Measurements from ENCODE around the gene C20orf204.

C20orf204 gene

GRCh38 chr20:64056889-64057627 is 21.1 kb downstream of the C20orf204 start:
- DNase-seq (ENCODE audit: low read depth) = no peak

DNA sequence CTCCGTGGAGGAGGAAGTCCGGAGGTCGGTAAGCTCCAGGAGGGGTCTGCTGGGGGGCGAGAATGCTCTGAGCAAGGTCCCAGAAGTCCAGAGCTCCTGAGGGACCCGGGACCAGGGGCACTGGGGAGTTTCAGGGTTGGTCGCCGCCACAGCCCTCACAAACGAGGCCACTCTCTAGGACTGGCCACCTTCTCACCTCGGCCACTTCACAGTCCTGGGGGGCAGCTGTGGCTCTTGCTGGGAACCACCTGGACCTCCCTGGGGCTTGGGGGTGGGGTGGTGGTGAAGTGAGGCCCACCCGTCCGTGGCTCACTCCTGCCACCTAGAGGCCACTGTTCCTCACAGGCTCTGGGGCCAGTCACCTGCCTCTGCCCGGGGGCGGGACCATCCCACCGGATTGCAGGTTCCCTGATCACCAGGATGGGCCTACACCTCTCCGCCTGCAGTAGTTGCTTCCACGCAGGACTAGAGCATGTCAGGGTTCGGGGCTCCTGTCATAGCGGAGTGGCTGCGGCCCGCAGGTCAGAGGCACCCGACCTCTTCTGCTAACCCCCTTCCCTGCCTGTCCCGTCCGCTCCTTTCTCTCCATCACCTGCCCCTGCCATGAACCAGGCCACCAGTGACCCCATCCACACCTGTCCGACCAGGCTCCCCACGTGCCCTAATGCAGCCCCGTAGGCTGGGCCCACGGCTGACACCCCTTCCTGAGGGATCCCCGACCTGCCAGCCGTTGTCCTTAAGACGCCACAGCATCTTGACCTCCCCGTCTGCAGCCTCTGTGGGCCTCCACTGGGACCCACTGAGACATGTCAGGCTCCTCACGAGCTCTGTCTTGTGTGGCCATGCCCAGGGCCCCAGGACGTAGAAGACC is 21.9 kb downstream of the C20orf204 start:
- peak; percentile 62 for DNase-seq (ENCODE audit: low read depth)

DNA sequence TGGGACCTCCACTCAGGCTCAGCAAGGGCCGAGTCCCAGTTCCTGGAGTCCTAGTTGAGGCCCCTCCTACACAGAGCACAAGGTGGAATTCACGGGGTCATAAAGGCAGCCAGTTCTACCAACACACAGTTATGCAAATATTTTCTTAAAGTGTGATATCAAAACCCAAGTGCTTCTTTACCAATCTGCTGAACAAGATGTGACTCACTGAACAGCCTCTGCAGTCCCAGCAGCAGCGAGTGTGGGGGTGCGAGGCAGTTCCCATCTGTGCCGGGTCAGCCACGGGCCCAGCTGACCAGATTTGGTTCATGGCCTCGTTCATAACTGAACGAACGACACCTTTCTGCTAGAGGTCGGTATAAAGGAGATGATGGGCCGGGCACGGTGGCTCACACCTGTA is 22.6 kb downstream of the C20orf204 start:
- DNase-seq (ENCODE audit: low read depth) = no peak

GRCh38 chr20:64062276-64062595 is 26.3 kb downstream of the C20orf204 start:
- DNase-seq (ENCODE audit: low read depth) = no peak

- DNase-seq (ENCODE audit: low read depth) = peak; percentile 88
Measured at GRCh38 chr20:64062596-64063388, 26.8 kb downstream of the C20orf204 start, which contains the start of gene TCEA2. Gene TCEA2, plus strand, starts transcription at chr20:64063198. Its CDS starts 115 bp downstream, at chr20:64063313.

DNA sequence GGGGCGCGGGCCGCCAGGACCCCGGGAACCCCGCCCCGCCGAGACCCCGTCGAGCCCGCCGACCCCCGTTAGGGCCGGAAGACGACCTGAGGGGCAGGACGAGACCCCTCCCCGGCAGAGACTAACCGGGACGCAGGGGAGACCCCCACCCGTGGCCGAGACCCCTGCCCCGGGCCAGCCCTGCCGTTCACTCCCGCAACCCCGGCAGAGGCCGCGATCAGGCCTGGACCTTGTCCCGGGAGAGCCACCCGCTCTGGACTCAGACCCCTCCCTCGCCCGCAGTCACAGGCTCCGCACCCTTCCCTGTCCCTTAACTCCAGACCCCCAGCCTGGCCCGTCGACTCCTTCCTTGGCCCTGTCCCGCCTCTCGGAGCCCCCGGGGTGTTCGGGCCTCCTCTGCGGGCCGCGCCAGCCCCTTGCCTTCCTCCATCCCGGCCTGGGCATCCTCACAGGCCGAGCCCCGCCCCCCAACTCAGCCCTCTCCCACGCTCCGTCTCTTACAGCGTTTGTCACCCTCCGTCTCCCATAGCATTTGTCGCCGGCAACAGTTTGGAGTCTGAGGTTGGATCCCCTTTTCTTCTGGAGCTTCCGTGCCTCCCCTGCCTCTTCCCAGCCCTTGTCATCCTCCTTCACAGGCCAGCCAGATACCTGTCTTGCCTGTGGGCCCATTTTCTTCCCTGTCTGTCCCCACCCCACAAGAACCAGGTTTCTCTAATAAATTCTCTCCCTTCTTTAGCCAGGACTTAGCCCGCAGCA is 27.6 kb downstream of the C20orf204 start:
- DNase-seq (ENCODE audit: low read depth) = no peak

DNA sequence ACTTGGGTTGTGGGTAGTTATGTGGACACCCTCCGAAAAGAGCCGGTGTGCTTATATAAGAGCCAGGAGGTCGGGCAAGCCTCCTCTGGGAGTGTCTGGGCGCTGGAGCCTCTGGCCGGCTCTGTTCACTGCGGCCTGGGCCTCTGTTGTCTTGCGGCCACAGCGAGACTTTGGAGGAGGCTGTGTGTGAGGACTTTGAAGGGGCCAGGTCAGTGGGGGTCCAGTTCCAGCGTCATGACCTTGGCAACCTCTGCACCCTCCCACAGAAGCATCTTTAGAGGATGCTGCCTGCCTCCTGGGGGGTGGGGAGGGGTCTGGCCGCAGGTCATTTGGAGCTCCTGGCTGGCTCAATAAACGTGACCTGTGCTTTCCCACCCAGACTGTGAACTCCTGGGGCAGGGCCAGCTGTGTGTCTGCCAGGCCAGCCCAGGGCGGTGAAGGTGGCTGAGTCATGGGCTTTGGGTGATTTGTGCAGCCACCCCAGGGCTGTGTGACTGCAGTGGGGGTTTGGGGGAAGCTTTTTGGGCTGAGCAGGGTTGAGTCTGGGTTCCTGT is 28.2 kb downstream of the C20orf204 start:
- no peak for DNase-seq (ENCODE audit: low read depth)

DNA sequence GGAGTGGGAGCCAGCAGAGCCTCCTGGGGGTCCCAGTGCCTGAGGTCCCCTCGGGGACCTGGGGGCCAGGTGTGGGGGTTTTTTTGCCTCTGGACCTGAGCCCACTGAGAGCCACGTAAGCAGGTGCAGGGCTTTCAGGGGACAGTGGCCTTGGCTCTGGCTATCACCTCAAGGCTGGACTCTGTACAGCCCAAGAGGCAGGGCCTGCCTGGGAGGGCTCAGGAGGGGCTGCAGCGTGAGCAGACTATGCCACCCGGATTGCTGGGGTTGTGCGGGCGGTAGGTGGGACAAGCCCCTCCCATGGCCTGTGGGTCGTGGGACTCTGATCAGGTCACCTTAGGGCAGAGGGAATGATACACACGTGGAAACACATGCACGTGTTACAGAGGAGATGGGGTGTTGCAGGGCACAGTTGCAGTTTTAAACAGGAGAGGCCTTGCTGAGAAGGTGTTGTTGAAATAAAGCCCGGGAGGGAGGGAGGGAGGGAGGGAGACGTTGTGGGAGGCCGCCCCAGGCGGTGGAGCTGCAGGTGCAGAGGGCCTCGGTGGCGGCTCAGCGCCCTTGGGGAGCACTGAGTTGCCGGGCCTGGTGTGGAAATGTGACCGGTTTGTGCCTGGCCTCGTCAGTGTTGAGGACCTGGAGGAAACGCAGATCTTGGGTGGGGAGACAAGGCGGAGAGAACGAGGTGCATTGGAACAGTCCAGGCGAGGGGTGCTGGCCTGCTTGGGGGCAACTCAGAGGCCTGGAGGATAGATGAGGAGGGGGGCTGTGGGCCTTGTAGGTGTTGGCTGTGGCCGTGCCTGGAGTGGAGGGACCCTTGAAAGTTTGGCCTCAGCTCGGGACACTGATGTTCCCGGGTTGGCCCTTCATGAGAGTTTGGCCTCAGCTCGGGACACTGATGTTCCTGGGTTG is 29.3 kb downstream of the C20orf204 start:
- DNase-seq (ENCODE audit: low read depth) = no peak

GRCh38 chr20:64065974-64066343 is 30.0 kb downstream of the C20orf204 start:
- DNase-seq (ENCODE audit: low read depth) = no peak

- DNase-seq (ENCODE audit: low read depth) = no peak
Measured at GRCh38 chr20:64067005-64067632, 31.1 kb downstream of the C20orf204 start.

DNA sequence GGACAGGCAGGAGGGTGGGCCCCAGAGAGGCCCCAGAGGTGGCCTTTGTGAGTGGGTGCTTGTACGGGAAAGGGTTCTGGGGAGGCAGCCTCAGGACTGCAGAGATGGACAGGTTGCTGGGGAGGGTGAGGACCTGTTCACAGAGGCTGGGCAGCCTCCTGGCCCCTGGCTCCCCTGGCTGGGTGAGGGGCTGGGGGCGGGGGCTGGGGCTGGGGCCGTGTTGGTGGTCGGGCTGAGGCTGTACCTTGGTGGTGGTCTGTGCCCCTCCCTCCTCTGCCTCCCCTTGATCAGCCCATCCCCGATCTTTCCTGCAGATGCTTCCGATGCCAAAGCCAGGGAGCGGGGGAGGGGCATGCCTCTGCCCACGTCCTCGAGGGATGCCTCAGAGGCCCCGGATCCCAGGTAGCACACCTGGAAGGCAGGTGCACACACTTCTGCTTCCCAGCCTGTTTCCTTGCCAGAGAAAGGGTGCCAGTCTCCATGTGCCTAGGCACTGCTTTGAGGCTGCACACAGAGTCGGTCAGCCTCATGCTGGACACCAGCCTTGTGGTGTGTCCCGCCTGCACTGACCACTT is 31.8 kb downstream of the C20orf204 start:
- DNase-seq (ENCODE audit: low read depth) = no peak

GRCh38 chr20:64068386-64069208 is 32.6 kb downstream of the C20orf204 start:
- no peak for DNase-seq (ENCODE audit: low read depth)

- no peak for DNase-seq (ENCODE audit: low read depth)
Measured at GRCh38 chr20:64069209-64069613, 33.2 kb downstream of the C20orf204 start.

DNA sequence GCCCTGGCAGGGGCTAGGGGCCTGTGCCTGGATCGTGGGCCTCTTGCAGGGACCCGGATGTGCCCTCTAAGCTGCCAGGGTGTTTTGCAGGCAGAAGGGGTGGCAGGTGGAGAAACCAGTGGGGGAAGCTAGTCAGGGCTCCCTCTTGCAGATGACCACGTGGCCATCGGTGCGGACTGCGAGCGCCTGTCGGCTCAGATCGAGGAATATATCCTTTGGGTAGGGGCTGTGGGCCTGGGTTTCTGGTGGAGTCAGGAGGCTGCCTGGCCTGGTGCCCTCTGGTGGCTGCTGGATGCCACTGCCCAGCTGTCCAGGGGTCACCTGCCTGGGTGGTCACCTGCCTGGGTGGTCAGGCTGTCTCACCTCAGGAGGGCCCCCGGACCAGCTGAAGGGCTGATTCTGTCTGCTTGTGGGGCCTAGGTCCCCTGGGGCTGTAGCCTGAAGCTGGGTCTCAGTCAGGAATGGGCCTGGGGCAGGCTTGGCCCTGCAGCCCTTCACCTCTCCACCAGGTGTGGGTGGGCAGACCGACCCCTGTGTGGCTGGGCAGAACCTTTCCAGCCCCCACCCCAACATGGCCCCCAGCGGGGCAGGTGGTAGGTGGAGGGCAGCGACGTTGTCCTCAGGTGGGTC is 33.7 kb downstream of the C20orf204 start:
- no peak for DNase-seq (ENCODE audit: low read depth)

DNA sequence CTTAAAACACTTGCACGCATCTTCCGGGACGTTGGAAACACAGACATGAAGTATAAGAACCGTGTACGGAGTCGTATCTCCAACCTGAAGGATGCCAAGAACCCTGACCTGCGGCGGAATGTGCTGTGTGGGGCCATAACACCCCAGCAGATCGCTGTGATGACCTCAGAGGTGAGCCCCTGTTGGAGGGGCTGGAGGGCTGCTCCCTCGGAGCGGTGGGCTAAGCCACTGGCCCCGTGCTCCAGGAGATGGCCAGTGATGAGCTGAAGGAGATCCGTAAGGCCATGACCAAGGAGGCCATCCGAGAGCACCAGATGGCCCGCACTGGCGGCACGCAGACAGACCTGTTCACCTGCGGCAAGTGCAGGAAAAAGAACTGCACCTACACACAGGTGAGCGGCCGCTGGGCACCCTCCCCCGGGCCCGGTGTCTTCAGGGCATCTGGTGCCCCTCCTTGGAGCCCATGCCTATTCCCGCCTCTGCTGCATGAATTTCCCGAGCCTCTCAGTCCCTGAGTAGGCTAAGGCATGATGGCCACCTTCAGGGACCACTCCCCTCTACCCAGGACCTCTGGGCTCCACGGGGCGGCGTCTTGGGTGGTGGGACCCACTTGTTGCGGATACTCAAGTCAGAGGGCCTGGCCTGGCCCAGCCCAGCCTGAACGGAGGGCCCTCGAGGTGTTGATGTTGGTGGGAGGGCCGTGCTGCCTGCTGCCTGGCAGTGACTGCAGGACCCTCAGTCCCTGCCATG is 34.4 kb downstream of the C20orf204 start:
- no peak for DNase-seq (ENCODE audit: low read depth)

DNA sequence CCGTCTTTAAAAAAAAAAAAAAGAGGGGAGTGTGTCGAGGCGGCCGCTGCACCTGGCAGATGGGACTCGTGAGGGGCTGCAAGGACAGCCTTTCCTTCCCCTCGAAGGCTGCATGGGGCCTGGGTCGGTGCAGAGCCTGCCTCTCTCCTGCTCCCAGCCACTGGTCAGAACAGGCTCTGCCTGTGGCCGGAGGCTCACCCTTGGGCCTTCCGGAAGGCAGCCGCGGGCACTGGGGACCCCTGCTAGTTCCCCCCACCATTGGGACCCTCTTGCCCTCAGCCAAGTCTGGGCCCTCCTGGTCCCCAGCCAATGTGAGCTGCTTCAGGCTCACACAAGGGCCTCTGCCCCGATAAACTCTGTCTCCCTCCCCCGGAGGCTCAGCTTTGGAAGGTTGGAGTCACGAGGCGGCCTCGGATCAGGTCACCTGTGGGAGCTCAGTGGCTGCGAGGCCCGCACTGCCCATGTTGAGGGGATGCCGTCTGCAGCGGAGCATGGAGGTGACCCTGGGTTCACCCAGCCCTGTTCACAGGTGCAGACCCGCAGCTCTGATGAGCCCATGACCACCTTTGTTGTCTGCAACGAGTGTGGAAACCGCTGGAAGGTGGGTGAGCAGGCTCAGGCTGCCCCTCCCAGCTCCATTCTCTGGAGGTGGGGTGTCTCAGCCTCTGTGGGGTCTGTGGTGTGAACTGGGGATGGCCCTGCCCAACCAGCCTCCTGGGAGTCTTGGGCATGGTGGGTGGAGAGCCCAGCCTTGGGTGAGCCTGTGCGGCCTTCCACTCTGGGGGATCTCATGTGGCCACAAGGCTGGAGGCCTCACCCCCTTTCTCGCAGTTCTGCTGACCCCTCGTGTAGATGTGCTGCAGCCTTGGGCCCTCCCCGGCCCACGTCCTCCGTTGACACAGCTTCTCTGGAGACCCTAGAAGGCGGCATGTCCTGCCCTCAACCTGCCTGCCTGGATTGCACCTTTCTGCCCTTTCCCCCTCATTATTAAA is 35.7 kb downstream of the C20orf204 start:
- DNase-seq (ENCODE audit: low read depth) = no peak
